HepG2 (cell line): ENCODE results near the gene API5. TPM values are rescaled to one million over a fixed set of nuclear protein-coding genes. Genes with fewer than 3 reads are reported as not detected.

Experiments
- CCAR2 ChIP-seq: fragments of 200-400 bp; formaldehyde crosslinking; optimal IDR thresholded peaks from 2 replicates; pipeline ENCODE3; 2018; ENCODE audit warnings: low read depth, mild to moderate bottlenecking, low read length, moderate library complexity
- FOXP1 ChIP-seq, 2 experiments: fragments of 450-650 bp in 1 of 2; IDR thresholded peaks; 2 replicates each; pipeline ENCODE4 v1.6.1; 2017 to 2018; ENCODE audit warnings: antibody characterized with exemption in 1 of 2
- GPN1 ChIP-seq: sonication (generic); formaldehyde crosslinking; IDR thresholded peaks from 2 replicates; pipeline ENCODE4 v1.5.1; 2020; ENCODE audit warnings: missing genetic modification reagents, borderline replicate concordance
- HES4 ChIP-seq: sonication (generic); formaldehyde crosslinking; IDR thresholded peaks from 2 replicates; pipeline ENCODE4 v1.9.0; 2021; ENCODE audit warnings: mild to moderate bottlenecking, missing genetic modification reagents, borderline replicate concordance
- JDP2 ChIP-seq: sonication (generic); formaldehyde crosslinking; IDR thresholded peaks from 2 replicates; pipeline ENCODE4 v1.8.1; 2022; ENCODE audit warnings: missing genetic modification reagents, borderline replicate concordance
- KDM2A ChIP-seq: sonication (generic); formaldehyde crosslinking; IDR thresholded peaks from 2 replicates; pipeline ENCODE4 v1.4.0; 2020; ENCODE audit warnings: low read depth, missing genetic modification reagents, borderline replicate concordance
- NFE2L2 ChIP-seq: fragments of 150-350 bp; IDR thresholded peaks from 2 replicates; pipeline ENCODE4 v1.6.1; 2014; ENCODE audit warnings: low read length
- NPAS2 ChIP-seq: sonication (generic); formaldehyde crosslinking; IDR thresholded peaks from 2 replicates; pipeline ENCODE4 v1.8.0; 2022; ENCODE audit warnings: mild to moderate bottlenecking, missing genetic modification reagents, borderline replicate concordance
- PPARG ChIP-seq: conservative IDR thresholded peaks from 2 replicates; pipeline ENCODE4 v1.6.1; 2016; ENCODE audit warnings: missing biosample characterization, missing genetic modification reagents
- RFXAP ChIP-seq: sonication (generic); formaldehyde crosslinking; IDR thresholded peaks from 2 replicates; pipeline ENCODE4 v1.4.0; 2020; ENCODE audit warnings: missing genetic modification reagents, borderline replicate concordance
- TCF7 ChIP-seq: sonication (generic); IDR thresholded peaks from 2 replicates; pipeline ENCODE4 v1.6.1; 2016; ENCODE audit warnings: antibody characterized with exemption, low read depth
- ZNF12 ChIP-seq: sonication (generic); formaldehyde crosslinking; IDR thresholded peaks from 2 replicates; pipeline ENCODE4 v1.5.0; 2020; ENCODE audit warnings: missing genetic modification reagents
- ZNF780A ChIP-seq: sonication (generic); formaldehyde crosslinking; IDR thresholded peaks from 2 replicates; pipeline ENCODE4 v1.8.0; 2022; ENCODE audit warnings: mild to moderate bottlenecking, missing genetic modification reagents, moderate library complexity
- polyA plus RNA-seq, 8 experiments: library from polyadenylated mRNA; depleted of rRNA in 3 of 8; stranded (reverse) in 7 of 8; unstranded in 1 of 8; fragments of >200 nt; fragmentation: Illumina TruSeq in 4 of 8; extraction: Trizol in 4 of 8; gene quantifications; 2 replicates each; pipeline versions ENCODE4 v1.2.1 to v1.2.3, GENCODE V29; 2011 to 2016; ENCODE audit warnings: low read depth in 4 of 8, missing spikeins in 1 of 8, mixed read lengths in 1 of 8; ENCODE audit not compliant: insufficient read depth in 1 of 8
- total RNA-seq, 5 experiments: library from RNA; depleted of rRNA; stranded (reverse); fragments of >200 nt; fragmentation: Illumina TruSeq; extraction: Trizol; gene quantifications; 2 replicates each; pipeline ENCODE4 v1.2.3, GENCODE V29; 2016; ENCODE audit warnings: low read depth in 1 of 5
- TF ChIP-seq, protein P1 (sequence below): sonication (generic); formaldehyde crosslinking; IDR thresholded peaks from 2 replicates; pipeline ENCODE4 v1.5.1; 2020; ENCODE audit warnings: missing genetic modification reagents, mild to moderate bottlenecking, borderline replicate concordance
- TF ChIP-seq, protein P2 (sequence below): sonication (generic); formaldehyde crosslinking; IDR thresholded peaks from 2 replicates; pipeline ENCODE4 v1.8.0; 2022; ENCODE audit warnings: mild to moderate bottlenecking, missing genetic modification reagents; ENCODE audit not compliant: insufficient replicate concordance
- TF ChIP-seq, protein P3 (sequence below): IDR thresholded peaks from 2 replicates; pipeline ENCODE4 v1.6.1; 2016; ENCODE audit warnings: low read depth, missing genetic modification reagents, missing compliant biosample characterization
- TF ChIP-seq, protein P4 (sequence below): IDR thresholded peaks from 2 replicates; pipeline ENCODE4 v1.6.1; 2018; ENCODE audit warnings: missing genetic modification reagents, mild to moderate bottlenecking, missing compliant biosample characterization
- TF ChIP-seq, protein P5 (sequence below): sonication (generic); formaldehyde crosslinking; IDR thresholded peaks from 2 replicates; pipeline ENCODE4 v1.5.0; 2020; ENCODE audit warnings: missing genetic modification reagents

Gene API5
- total and polyA plus RNA-seq, 2 of the 13 experiments (the other 11 are each of a cell fraction or from before 2014, with no cell fraction given), result 21.6 to 59.0 TPM

DNA sequence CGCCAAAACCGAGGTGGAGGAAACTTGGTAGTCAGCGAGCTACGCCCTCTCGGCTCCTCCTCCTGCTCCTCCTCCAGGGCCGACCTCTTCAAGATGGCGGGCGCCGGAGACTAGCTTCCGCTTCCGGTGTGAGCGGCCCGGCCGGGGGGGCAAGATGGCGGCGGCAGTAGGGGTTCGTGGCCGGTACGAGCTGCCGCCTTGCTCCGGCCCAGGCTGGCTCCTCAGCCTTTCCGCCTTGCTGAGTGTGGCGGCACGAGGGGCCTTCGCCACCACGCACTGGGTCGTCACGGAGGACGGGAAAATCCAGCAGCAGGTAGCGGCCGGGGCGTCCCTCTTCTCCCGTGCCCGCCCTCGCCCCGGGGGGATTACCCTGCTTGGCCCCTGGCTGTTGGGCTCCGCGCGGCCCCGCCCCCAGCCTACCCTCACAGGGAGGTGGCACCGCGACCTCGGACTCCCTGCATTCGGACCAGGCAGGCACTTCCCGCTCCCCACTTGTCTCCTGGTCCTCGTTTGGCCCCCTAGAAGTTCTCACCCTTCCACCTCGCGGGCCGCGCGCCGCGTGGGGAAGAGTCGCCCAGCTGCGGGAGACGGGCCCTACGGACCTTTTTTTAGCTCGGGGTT is 47.1 kb downstream of the API5 start, which contains the start of gene TTC17 (continued):
- TF ChIP-seq CCAR2 (no peak), NFE2L2 (no peak), GPN1 (no peak), HES4 (CRISPR knock-in tag) (peak; percentile 51; the same call in 1 of the 2 replicates), RFXAP (CRISPR knock-in tag) (no peak; the same call in 1 of the 2 replicates), PPARG (no peak; the same call in 1 of the 2 replicates), KDM2A (CRISPR knock-in tag) (peak; percentile 95), TCF7 (no peak), NPAS2 (CRISPR knock-in tag) (no peak), ZNF780A (CRISPR knock-in tag) (0 out of 2 replicates have a peak, but pooled peaks have one; percentile 49), ZNF12 (CRISPR knock-in tag) (no peak; the same call in 1 of the 2 replicates), JDP2 (CRISPR knock-in tag) (no peak), FOXP1 (IDR thresholded peaks at IDR 0.05) (no peak), FOXP1 (CRISPR knock-in tag; IDR thresholded peaks at IDR 0.05) (no peak)
- TF ChIP-seq, protein P1, sequence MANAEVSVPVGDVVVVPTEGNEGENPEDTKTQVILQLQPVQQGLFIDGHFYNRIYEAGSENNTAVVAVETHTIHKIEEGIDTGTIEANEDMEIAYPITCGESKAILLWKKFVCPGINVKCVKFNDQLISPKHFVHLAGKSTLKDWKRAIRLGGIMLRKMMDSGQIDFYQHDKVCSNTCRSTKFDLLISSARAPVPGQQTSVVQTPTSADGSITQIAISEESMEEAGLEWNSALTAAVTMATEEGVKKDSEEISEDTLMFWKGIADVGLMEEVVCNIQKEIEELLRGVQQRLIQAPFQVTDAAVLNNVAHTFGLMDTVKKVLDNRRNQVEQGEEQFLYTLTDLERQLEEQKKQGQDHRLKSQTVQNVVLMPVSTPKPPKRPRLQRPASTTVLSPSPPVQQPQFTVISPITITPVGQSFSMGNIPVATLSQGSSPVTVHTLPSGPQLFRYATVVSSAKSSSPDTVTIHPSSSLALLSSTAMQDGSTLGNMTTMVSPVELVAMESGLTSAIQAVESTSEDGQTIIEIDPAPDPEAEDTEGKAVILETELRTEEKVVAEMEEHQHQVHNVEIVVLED, result peak; percentile 75; the same call in 1 of the 2 replicates
- TF ChIP-seq, protein P2, sequence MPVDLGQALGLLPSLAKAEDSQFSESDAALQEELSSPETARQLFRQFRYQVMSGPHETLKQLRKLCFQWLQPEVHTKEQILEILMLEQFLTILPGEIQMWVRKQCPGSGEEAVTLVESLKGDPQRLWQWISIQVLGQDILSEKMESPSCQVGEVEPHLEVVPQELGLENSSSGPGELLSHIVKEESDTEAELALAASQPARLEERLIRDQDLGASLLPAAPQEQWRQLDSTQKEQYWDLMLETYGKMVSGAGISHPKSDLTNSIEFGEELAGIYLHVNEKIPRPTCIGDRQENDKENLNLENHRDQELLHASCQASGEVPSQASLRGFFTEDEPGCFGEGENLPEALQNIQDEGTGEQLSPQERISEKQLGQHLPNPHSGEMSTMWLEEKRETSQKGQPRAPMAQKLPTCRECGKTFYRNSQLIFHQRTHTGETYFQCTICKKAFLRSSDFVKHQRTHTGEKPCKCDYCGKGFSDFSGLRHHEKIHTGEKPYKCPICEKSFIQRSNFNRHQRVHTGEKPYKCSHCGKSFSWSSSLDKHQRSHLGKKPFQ (CRISPR knock-in tag), result peak; percentile 98
- TF ChIP-seq, protein P3, sequence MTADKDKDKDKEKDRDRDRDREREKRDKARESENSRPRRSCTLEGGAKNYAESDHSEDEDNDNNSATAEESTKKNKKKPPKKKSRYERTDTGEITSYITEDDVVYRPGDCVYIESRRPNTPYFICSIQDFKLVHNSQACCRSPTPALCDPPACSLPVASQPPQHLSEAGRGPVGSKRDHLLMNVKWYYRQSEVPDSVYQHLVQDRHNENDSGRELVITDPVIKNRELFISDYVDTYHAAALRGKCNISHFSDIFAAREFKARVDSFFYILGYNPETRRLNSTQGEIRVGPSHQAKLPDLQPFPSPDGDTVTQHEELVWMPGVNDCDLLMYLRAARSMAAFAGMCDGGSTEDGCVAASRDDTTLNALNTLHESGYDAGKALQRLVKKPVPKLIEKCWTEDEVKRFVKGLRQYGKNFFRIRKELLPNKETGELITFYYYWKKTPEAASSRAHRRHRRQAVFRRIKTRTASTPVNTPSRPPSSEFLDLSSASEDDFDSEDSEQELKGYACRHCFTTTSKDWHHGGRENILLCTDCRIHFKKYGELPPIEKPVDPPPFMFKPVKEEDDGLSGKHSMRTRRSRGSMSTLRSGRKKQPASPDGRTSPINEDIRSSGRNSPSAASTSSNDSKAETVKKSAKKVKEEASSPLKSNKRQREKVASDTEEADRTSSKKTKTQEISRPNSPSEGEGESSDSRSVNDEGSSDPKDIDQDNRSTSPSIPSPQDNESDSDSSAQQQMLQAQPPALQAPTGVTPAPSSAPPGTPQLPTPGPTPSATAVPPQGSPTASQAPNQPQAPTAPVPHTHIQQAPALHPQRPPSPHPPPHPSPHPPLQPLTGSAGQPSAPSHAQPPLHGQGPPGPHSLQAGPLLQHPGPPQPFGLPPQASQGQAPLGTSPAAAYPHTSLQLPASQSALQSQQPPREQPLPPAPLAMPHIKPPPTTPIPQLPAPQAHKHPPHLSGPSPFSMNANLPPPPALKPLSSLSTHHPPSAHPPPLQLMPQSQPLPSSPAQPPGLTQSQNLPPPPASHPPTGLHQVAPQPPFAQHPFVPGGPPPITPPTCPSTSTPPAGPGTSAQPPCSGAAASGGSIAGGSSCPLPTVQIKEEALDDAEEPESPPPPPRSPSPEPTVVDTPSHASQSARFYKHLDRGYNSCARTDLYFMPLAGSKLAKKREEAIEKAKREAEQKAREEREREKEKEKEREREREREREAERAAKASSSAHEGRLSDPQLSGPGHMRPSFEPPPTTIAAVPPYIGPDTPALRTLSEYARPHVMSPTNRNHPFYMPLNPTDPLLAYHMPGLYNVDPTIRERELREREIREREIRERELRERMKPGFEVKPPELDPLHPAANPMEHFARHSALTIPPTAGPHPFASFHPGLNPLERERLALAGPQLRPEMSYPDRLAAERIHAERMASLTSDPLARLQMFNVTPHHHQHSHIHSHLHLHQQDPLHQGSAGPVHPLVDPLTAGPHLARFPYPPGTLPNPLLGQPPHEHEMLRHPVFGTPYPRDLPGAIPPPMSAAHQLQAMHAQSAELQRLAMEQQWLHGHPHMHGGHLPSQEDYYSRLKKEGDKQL (CRISPR knock-in tag), result no peak
- TF ChIP-seq, protein P4, sequence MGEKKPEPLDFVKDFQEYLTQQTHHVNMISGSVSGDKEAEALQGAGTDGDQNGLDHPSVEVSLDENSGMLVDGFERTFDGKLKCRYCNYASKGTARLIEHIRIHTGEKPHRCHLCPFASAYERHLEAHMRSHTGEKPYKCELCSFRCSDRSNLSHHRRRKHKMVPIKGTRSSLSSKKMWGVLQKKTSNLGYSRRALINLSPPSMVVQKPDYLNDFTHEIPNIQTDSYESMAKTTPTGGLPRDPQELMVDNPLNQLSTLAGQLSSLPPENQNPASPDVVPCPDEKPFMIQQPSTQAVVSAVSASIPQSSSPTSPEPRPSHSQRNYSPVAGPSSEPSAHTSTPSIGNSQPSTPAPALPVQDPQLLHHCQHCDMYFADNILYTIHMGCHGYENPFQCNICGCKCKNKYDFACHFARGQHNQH (CRISPR knock-in tag), result peak; percentile 92
- TF ChIP-seq, protein P5, sequence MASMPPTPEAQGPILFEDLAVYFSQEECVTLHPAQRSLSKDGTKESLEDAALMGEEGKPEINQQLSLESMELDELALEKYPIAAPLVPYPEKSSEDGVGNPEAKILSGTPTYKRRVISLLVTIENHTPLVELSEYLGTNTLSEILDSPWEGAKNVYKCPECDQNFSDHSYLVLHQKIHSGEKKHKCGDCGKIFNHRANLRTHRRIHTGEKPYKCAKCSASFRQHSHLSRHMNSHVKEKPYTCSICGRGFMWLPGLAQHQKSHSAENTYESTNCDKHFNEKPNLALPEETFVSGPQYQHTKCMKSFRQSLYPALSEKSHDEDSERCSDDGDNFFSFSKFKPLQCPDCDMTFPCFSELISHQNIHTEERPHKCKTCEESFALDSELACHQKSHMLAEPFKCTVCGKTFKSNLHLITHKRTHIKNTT (CRISPR knock-in tag), result no peak
